Effector memory CD4-positive, alpha-beta T cell (primary cell): ENCODE measurements around the gene ADAP1.

Experiments used
- DNase-seq, 3 donors: peaks; one replicate each; pipeline ENCODE4 v3.0.0-alpha.2; 2020
- H3K27ac ChIP-seq: 2 replicates; pipeline ENCODE4 v1.7.0; 2013; ENCODE audit warnings: mild to moderate bottlenecking, low read length, moderate library complexity; ENCODE audit not compliant: insufficient read depth, poor library complexity, severe bottlenecking
- H3K27me3 ChIP-seq: replicated peaks from 2 replicates; pipeline ENCODE4 v1.7.0; 2013; ENCODE audit warnings: mild to moderate bottlenecking, low read length; ENCODE audit not compliant: insufficient read depth, control insufficient read depth, poor library complexity, severe bottlenecking
- H3K36me3 ChIP-seq: 2 replicates; pipeline ENCODE4 v1.7.0; 2013; ENCODE audit warnings: mild to moderate bottlenecking, low read length, moderate library complexity; ENCODE audit not compliant: control insufficient read depth, insufficient read depth
- H3K4me1 ChIP-seq: 2 replicates; pipeline ENCODE4 v1.7.0; 2013; ENCODE audit warnings: low read length, mild to moderate bottlenecking; ENCODE audit not compliant: control insufficient read depth, insufficient read depth, poor library complexity, severe bottlenecking
- H3K4me3 ChIP-seq: 2 replicates; pipeline ENCODE4 v1.7.0; 2013; ENCODE audit warnings: low read length, low read depth, mild to moderate bottlenecking; ENCODE audit not compliant: insufficient read depth, poor library complexity, severe bottlenecking
- H3K9me3 ChIP-seq: 2 replicates; pipeline ENCODE4 v1.7.0; 2013; ENCODE audit warnings: mild to moderate bottlenecking, low read length, moderate library complexity; ENCODE audit not compliant: control insufficient read depth

The ADAP1 gene

GRCh38 chr7:869348-869747, 85.1 kb downstream of the ADAP1 start:
- no peaks in the 10 kb centered on the region for H3K4me1 ChIP-seq
- H3K27ac ChIP-seq: no peak overlapping the region
- no peak for DNase-seq
- H3K4me3 ChIP-seq: no peak overlapping the region
- peaks cover 41% of the 10 kb centered on the region for H3K36me3 ChIP-seq
- H3K9me3 ChIP-seq: no peaks in the 10 kb centered on the region
- no peaks in the 10 kb centered on the region for H3K27me3 ChIP-seq

GRCh38 chr7:868189-868486, 86.3 kb downstream of the ADAP1 start:
- Histone ChIP-seq H3K4me3 (no peak overlapping the region), H3K36me3 (peaks cover 41% of the 10 kb centered on the region), H3K4me1 (no peaks in the 10 kb centered on the region), H3K27ac (no peak overlapping the region), H3K9me3 (no peaks in the 10 kb centered on the region), H3K27me3 (no peaks in the 10 kb centered on the region)
- DNase-seq: no peak

- Histone ChIP-seq H3K4me1 (no peaks in the 10 kb centered on the region), H3K4me3 (no peak overlapping the region), H3K9me3 (no peaks in the 10 kb centered on the region), H3K36me3 (peaks cover 38% of the 10 kb centered on the region), H3K27ac (no peak overlapping the region), H3K27me3 (no peaks in the 10 kb centered on the region)
- DNase-seq: no peak
Measured at GRCh38 chr7:867406-868188, 86.9 kb downstream of the ADAP1 start.

- no peaks in the 10 kb centered on the region for H3K9me3 ChIP-seq
- no peak overlapping the region for H3K27ac ChIP-seq
- no peaks in the 10 kb centered on the region for H3K4me1 ChIP-seq
- no peaks in the 10 kb centered on the region for H3K27me3 ChIP-seq
- H3K4me3 ChIP-seq: no peak overlapping the region
- DNase-seq: no peak
- H3K36me3 ChIP-seq: peaks cover 39% of the 10 kb centered on the region
Measured at GRCh38 chr7:867001-867405, 87.5 kb downstream of the ADAP1 start.

- H3K4me1 ChIP-seq: no peaks in the 10 kb centered on the region
- peaks cover 48% of the 10 kb centered on the region for H3K36me3 ChIP-seq
- H3K9me3 ChIP-seq: no peaks in the 10 kb centered on the region
- DNase-seq: no peak
- no peaks in the 10 kb centered on the region for H3K27me3 ChIP-seq
- H3K4me3 ChIP-seq: no peak overlapping the region
- no peak overlapping the region for H3K27ac ChIP-seq
Measured at GRCh38 chr7:865921-866320, 88.6 kb downstream of the ADAP1 start.

- Histone ChIP-seq H3K27ac (no peak overlapping the region), H3K27me3 (no peaks in the 10 kb centered on the region), H3K36me3 (peaks cover 63% of the 10 kb centered on the region), H3K9me3 (no peaks in the 10 kb centered on the region), H3K4me3 (no peak overlapping the region), H3K4me1 (no peaks in the 10 kb centered on the region)
- DNase-seq: no peak
Measured at GRCh38 chr7:863106-863505, 91.4 kb downstream of the ADAP1 start.

GRCh38 chr7:862157-862556, 92.3 kb downstream of the ADAP1 start:
- Histone ChIP-seq H3K9me3 (no peaks in the 10 kb centered on the region), H3K36me3 (peaks cover 60% of the 10 kb centered on the region), H3K4me3 (no peak overlapping the region), H3K27ac (no peak overlapping the region), H3K27me3 (no peaks in the 10 kb centered on the region), H3K4me1 (no peaks in the 10 kb centered on the region)
- no peak for DNase-seq

GRCh38 chr7:861222-861621, 93.3 kb downstream of the ADAP1 start:
- no peaks in the 10 kb centered on the region for H3K27me3 ChIP-seq
- no peaks in the 10 kb centered on the region for H3K4me1 ChIP-seq
- no peak for DNase-seq
- H3K27ac ChIP-seq: no peak overlapping the region
- H3K36me3 ChIP-seq: peaks cover 63% of the 10 kb centered on the region
- H3K9me3 ChIP-seq: no peaks in the 10 kb centered on the region
- H3K4me3 ChIP-seq: no peak overlapping the region

GRCh38 chr7:860149-860548, 94.3 kb downstream of the ADAP1 start:
- no peak overlapping the region for H3K27ac ChIP-seq
- H3K36me3 ChIP-seq: peaks cover 63% of the 10 kb centered on the region
- DNase-seq: no peak
- no peak overlapping the region for H3K4me3 ChIP-seq
- no peaks in the 10 kb centered on the region for H3K9me3 ChIP-seq
- H3K27me3 ChIP-seq: no peaks in the 10 kb centered on the region
- no peaks in the 10 kb centered on the region for H3K4me1 ChIP-seq

GRCh38 chr7:859359-860030, 95.0 kb downstream of the ADAP1 start:
- Histone ChIP-seq H3K36me3 (peaks cover 69% of the 10 kb centered on the region), H3K27ac (no peak overlapping the region), H3K4me1 (no peaks in the 10 kb centered on the region), H3K4me3 (no peak overlapping the region), H3K27me3 (no peaks in the 10 kb centered on the region), H3K9me3 (no peaks in the 10 kb centered on the region)
- no peak for DNase-seq
